Progenitor cell of endocrine pancreas (in vitro differentiated cells): ENCODE results near the gene KLHL3. TPM values are rescaled to one million over a fixed set of nuclear protein-coding genes. Genes with fewer than 3 reads are reported as not detected.

Experiments used
- DNase-seq: peaks from one replicate; pipeline ENCODE4 v3.0.0; 2021; ENCODE audit warnings: low spot score; ENCODE audit not compliant: unreplicated experiment
- H3K27ac Mint-ChIP-seq: 2 replicates; pipeline ENCODE4 v1.8.0; 2021; ENCODE audit warnings: mild to moderate bottlenecking, moderate library complexity, mixed read lengths
- H3K27me3 Mint-ChIP-seq: 2 replicates; pipeline ENCODE4 v1.8.0; 2021; ENCODE audit warnings: mixed read lengths
- H3K36me3 Mint-ChIP-seq: 2 replicates; pipeline ENCODE4 v1.8.0; 2022; ENCODE audit warnings: mixed read lengths; ENCODE audit not compliant: insufficient read depth
- H3K4me1 Mint-ChIP-seq: 2 replicates; pipeline ENCODE4 v1.8.0; 2021; ENCODE audit warnings: low read depth, mixed read lengths
- H3K4me3 Mint-ChIP-seq: 2 replicates; pipeline ENCODE4 v1.8.0; 2021; ENCODE audit warnings: low read depth, mild to moderate bottlenecking, moderate library complexity, mixed read lengths
- H3K9me3 Mint-ChIP-seq: 2 replicates; pipeline ENCODE4 v1.8.0; 2021; ENCODE audit warnings: low read depth, mixed read lengths
- CTCF ChIP-seq: fragments of 200-600 bp; sonication (generic); IDR thresholded peaks from one replicate; pipeline ENCODE4 v1.5.0; 2021; ENCODE audit warnings: antibody characterized with exemption, mild to moderate bottlenecking; ENCODE audit not compliant: unreplicated experiment
- total RNA-seq: library from RNA; stranded (reverse); gene quantifications from 2 replicates; pipeline ENCODE4 v1.2.1, GENCODE V29; 2021

Gene KLHL3
- total RNA-seq, 1 donor from 2014 or later: 34.7 TPM

DNA sequence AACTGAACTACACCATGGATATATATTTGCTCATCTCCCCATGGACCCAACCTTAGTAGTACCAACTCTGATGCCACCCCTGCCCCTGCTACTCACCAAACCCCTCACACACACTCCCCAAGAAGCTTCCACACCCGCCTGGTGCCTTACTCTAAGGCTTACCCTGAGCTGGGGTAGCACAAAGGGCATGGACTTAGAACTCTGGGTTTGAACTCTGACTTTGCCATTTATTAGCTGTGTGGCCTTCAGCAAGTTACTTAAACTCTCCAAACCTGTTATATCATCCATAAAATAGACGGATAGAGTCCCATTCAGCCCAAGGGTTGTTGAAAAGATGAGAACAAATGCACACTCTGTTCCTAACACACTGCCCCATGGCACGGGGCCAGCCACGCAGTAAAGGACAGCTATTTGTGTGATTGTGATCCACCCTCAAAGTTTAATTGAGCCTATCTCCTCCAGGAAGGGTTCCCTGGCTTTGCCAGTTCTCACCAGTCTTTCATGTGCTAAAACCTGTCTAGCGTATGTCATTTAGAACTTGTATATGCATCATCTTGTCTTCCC is 111.0 kb downstream of the KLHL3 start:
- Mint-ChIP-seq H3K4me3 (no peak overlapping the region), H3K9me3 (no peaks in the 10 kb centered on the region), H3K4me1 (no peaks in the 10 kb centered on the region), H3K36me3 (peaks cover 7% of the 10 kb centered on the region), H3K27ac (no peak overlapping the region), H3K27me3 (no peaks in the 10 kb centered on the region)
- no peak for DNase-seq
- no peak for TF ChIP-seq CTCF

DNA sequence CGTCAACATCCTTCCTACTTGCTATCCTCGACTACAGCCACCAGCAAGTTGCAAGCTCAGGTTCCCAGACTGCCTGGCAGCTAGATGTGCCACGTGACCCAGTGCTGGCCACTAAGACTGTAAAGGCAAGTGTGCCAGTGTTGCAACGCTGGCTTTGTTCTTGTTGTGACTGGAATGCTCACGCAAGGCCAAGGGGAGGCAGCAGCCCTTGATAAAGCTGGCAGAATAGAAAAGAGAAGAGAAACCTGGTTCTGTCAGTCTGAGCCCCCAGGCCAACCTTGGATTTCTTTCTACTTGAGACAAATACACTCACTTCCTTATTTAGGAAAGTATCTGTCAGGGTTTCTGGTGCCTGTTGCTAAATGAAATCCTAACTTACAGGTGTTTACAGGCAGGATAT is 113.0 kb downstream of the KLHL3 start:
- TF ChIP-seq CTCF: no peak
- H3K36me3 Mint-ChIP-seq: peaks cover 8% of the 10 kb centered on the region
- no peaks in the 10 kb centered on the region for H3K27me3 Mint-ChIP-seq
- H3K9me3 Mint-ChIP-seq: no peaks in the 10 kb centered on the region
- H3K4me3 Mint-ChIP-seq: no peak overlapping the region
- no peak overlapping the region for H3K27ac Mint-ChIP-seq
- DNase-seq: no peak
- no peaks in the 10 kb centered on the region for H3K4me1 Mint-ChIP-seq

- Mint-ChIP-seq H3K4me3 (no peak overlapping the region), H3K27me3 (no peaks in the 10 kb centered on the region), H3K27ac (no peak overlapping the region), H3K36me3 (peaks cover 8% of the 10 kb centered on the region), H3K9me3 (no peaks in the 10 kb centered on the region), H3K4me1 (no peaks in the 10 kb centered on the region)
- TF ChIP-seq CTCF: no peak
- no peak for DNase-seq
Measured at GRCh38 chr5:137621861-137622823, 113.7 kb downstream of the KLHL3 start.

DNA sequence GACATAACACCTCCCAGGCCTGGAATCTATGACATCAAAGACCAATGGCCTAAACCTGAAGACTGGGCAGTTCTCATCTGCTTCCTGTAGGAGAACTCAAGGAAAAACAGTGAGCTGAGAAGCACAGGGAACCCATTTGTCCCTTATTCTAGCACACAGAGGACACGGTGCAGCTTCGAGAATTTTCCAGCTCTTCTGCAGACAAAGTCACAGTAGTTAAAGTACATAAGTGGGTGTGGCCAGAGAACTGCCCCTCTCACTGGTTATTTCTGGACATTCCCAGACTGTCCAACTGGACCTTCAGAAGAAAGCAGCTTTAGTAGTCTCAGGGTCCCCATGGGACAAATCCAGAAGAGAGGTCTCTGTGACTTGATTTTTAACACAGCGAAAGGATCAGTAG is 114.6 kb downstream of the KLHL3 start:
- TF ChIP-seq CTCF: no peak
- DNase-seq: no peak
- no peaks in the 10 kb centered on the region for H3K9me3 Mint-ChIP-seq
- H3K4me1 Mint-ChIP-seq: no peaks in the 10 kb centered on the region
- peaks cover 8% of the 10 kb centered on the region for H3K36me3 Mint-ChIP-seq
- H3K4me3 Mint-ChIP-seq: no peak overlapping the region
- no peak overlapping the region for H3K27ac Mint-ChIP-seq
- H3K27me3 Mint-ChIP-seq: no peaks in the 10 kb centered on the region

DNA sequence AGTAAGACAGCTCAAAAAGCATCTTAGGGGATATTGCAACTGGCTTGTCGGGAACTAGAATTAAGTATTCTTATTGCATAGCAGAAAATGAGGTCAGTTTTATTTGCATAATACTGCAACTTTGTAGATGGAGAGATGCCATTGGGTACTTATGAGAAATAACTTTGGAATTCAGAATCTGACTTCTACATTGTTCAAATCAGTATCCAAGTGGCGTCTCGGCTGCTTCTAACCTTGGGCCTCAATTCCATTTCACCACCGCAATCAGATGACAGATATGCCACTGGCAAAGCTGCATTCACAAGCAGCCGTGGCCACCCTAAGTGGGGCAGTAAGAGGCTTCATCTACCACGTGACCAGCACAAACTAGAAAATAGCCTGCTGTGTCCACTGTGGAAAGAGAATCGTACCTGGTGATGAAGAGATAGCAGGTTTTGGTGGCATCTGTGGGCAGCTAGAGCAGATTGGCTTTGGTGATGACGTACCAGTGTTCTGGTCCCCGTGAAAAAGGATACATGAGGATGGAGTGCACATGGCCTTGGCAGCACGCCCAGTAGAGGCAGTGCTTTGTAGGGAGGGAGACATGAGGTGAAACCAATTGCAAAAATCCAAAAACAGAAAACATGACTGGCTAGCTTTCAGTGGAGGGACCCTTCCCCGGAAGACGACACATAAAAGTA is 116.6 kb downstream of the KLHL3 start:
- no peak for DNase-seq
- H3K9me3 Mint-ChIP-seq: no peaks in the 10 kb centered on the region
- no peak overlapping the region for H3K4me3 Mint-ChIP-seq
- H3K27ac Mint-ChIP-seq: no peak overlapping the region
- H3K4me1 Mint-ChIP-seq: no peaks in the 10 kb centered on the region
- H3K36me3 Mint-ChIP-seq: peaks cover 6% of the 10 kb centered on the region
- TF ChIP-seq CTCF: no peak
- no peaks in the 10 kb centered on the region for H3K27me3 Mint-ChIP-seq
